Embryonic facial prominence (tissue), 1 donor: ENCODE measurements around the gene MRPS7.
"Not testable (repeated sequence)": the region's sequence is repeated elsewhere in the genome, so short reads cannot be mapped to it uniquely, and the experiment has no call there.

Experiments
- DNase-seq: peaks from one replicate; pipeline ENCODE4 v3.0.0-alpha.2; 2016; ENCODE audit errors: extremely low spot score

Gene MRPS7

DNA sequence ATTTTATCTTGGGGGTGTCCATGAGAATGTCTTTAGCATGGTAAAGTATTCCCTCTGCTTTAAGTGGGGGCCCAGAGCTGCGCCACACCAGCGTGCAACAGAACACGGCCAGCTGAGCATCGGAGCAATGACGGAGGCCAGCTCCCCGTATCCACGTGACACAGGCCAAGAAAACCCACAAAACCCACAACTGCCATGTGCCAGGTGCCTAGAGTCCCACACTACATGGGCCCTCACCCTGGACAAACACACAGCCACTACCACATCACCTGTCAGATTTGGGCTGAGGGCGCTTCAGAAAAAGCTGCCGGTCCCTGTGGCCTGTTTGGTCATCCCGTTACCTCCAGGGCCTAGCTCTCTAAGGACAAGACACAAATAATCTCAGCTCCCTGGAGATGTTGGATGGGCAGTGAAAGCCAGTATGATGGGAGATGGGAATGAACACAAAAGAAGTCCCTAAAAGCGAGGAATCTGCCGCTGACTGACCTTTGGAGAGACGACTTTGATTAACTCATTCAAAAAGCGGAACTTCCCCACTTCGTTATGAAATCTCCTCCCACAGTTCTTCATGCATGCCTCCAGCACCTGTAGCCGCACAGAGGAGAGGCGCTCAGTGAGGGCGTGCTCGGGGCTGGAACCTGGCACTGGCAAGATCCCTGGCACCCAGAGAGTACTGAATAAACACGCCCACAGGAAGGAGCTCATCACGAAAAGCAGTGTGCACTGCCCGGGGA lies 17.4 kb upstream of the MRPS7 start:
- DNase-seq: no peak

DNA sequence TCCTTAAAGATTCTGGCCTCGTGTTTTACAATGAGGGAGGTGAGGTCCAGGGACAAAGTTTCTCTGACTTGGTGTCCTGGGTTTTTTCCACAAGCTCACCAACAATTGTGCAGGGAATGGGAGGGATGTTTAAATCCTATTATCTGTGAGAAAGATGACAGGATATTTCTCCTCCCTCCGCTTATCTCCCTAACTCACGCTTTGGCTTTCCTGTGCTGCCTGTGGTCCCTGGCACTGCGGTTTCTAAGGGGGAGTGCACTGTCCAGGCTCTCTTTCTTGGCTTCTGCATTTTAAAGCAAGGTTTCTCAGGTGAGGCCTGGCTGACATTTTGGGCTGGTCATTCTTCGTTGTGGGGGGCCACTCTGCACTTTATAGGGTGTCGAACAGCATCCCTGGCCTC lies 16.7 kb upstream of the MRPS7 start:
- DNase-seq: no peak

DNA sequence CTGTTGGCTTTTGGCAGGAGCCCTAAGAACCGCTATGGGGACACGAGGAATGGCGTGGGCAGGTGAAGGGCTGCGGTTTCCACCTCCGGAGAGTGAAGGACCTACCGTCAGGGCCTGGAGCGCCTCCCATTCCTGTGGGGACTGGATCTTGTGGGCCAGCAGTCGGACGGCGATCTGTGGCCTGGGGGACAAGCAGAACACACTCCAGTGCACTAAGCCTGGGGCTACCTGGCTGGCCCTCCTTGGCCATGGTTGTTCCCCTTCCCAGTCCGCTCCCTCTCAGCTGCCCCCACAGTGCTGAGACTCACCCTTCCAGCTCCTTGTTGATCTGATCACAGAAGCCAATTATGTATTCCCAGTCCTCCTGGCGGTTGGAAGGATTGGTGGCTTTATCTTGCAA lies 15.3 kb upstream of the MRPS7 start:
- DNase-seq: no peak

DNA sequence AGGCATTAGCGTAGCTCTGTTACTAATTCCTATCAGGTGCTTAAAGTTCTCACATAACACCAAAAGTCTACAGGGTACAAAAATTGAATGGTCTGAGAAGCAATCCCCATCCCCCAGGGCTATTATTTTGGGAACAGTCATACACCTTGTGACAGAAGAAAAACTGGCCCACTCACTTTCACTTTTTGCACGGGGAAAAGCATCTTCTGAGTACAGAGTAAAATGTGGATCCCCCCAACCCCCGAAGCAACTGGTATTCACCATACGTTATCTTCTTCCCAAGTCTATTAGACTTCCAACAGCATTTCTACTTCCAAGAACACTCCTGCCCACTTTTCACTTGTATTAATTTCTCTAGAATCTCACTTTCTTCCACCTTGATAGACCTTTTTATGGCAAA lies 12.1 kb upstream of the MRPS7 start:
- DNase-seq: no peak

DNA sequence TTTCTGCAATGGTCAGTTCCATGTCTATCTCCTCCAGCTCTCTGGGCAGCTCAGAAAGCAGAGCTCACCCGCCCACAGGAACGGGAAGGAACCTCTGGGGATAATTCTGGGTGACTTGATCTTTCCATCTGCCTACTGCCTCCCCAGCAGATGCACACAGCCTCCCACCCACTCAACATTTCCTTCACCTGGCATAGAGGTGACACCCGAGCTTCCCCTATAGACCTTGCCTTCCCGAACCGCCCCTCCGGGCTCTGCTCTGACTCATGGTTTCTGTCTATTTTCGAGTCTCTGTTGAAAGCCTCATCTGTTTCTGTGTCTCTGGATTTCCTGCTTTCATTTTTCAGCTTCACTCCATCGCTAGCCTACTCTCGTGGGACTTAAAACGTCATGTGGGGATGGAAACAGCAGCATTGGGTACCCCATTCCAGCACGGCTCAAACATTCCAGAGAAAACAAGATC lies 11.6 kb upstream of the MRPS7 start:
- DNase-seq: no peak

DNA sequence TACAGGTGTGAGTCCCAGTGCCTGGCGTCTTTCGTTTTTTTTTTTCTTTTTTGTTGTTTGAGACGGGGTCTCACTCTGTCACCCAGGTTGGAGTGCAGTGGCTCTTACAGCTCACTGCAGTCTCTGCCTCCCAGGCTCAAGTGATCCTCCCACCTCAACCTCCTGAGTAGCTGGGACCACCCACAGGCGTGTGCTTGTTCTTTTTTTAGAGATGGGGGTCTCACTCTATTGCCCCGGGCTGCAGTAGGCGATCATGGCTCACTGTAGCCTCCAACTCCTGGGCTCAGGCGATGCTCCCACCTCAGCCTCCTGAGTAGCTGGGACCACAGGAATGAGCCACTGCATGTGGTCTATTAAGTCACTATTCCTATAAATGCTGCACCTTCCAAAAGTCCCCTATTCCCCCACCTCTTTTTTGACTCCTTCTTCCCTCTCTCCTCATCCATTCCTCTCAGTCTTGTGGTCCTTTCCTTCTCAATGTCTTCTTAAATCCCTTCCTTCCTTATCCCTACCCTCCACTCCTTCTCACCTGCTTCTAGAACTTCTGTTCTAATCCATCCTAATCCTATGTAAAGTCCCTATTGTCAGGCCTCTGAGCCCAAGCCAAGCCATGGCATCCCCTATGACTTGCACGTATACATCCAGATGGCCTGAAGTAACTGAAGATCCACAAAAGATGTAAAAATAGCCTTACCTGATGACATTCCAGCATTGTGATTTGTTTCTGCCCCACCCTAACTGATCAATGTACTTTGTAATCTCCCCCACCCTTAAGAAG lies 9.5 kb upstream of the MRPS7 start:
- no peak for DNase-seq

DNA sequence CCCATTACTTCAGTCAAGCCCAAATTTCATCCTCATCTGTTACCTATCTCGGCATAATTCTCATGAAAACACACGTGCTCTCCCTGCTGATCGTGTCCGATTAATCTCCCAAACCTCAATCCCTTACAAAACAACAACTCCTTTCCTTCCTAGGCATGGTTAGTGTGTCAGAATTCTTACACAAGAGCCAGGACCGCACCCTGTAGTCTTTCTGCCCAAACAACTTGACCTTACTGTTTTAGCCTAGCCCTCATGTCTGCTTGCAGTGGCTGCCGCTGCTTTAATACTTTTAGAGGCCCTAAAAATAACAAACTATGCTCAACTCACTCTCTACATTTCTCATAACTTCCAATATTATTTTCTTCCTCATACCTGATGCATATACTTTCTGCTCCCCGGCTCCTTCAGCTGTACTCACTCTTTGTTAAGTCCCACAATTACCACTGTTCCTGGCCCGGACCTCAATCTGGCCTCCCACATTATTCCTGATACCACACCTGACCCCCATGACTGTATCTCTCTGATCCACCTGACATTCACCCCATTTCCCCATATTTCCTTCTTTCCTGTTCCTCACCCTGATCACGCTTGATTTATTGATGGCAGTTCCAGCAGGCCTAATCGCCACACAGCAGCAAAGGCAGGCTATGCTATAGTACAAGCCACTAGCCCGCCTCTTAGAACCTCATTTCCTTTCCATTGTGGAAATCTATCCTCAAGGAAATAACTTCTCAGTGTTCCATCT lies 5.6 kb upstream of the MRPS7 start:
- DNase-seq: not testable (repeated sequence)

DNA sequence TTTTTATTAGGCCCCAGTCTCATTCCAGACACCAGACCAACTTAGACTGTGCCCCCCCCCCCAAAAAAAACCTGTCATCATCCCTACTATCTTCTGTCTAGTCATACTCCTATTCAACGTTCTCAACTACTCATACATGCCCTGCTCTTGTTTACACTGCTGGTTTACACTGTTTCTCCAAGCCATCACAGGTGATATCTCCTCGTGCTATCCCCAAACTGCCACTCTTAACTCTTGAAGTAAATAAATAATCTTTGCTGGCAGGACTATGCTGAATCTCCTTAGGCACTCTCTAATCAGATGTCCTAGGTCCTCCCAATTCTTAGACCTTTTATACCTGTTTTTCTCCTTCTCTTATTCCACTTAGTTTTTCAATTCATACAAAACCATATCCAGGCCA lies 4.5 kb upstream of the MRPS7 start:
- DNase-seq: not testable (repeated sequence)

DNA sequence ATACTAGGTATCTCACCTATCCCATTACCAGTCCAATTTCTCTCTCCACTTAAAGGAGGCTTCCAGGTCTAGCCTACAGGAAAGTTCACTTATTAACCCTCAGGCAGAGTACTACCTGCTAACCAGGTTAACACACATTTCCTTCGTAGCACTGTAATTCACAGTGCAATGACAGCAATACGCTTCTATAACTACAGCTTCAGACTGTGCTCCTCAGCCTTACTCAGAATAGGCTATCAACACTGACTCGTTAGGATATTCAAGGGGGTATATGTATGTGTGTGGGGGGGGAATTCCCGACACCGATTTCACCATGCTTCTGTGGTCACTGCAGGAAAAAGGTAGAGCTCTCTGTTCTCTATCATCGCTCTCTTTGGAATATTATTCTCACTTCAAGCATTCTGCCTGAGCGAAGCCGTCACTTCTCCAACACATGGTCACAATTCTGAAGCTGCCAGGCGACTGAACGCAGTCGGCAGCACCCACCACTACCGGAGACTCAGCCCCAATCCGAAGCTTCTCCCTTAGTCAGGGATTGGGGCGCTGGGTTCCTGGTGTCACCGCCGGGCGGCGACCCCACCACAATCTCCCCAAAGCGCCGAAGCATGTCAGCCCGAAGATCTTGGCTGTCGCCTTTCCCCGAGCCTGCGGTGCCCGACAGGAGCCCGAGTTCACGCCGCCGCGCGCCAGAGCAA lies 891 bp upstream of the MRPS7 start:
- DNase-seq: no peak

DNA sequence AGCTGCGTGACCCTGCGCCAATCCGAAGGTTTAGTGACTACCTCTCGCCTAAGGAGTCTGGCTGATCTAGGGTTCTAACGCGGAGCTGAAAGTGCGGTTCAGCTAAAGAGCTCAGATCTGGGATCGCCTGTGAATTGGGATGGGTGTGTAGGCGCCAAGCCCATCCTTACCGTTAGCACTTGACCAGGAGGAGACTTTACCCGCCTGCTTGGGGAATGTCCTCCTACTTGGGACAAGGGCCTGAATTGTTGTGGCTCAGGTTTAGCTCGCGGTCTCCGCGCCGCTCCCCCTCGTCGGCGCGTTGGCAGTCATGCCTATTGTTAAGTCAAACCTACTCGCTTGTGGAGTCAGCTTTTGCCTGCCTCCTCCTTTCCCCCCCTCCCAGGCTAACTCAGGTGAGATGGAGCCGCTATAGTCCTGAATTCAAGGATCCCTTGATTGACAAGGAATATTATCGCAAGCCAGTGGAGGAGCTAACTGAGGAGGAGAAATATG lies 480 bp downstream of the MRPS7 start:
- DNase-seq: no peak

DNA sequence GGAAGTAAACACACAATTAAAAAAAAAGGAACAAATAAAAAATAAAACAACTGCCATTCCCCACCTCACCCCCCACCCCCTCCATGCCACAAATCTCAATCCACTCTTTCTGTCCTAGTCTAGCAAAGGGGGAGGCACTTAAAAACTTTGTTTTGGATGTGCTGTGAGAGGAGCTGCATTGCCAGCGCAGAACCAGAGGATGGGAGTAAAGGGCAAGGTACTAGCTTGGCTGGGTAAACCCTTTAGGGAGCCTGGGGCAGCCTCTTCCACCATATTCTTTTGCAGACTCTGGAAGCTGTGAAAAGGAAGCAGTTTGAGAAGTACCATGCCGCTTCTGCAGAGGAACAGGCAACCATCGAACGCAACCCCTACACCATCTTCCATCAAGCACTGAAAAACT lies 1.4 kb downstream of the MRPS7 start:
- DNase-seq: no peak

DNA sequence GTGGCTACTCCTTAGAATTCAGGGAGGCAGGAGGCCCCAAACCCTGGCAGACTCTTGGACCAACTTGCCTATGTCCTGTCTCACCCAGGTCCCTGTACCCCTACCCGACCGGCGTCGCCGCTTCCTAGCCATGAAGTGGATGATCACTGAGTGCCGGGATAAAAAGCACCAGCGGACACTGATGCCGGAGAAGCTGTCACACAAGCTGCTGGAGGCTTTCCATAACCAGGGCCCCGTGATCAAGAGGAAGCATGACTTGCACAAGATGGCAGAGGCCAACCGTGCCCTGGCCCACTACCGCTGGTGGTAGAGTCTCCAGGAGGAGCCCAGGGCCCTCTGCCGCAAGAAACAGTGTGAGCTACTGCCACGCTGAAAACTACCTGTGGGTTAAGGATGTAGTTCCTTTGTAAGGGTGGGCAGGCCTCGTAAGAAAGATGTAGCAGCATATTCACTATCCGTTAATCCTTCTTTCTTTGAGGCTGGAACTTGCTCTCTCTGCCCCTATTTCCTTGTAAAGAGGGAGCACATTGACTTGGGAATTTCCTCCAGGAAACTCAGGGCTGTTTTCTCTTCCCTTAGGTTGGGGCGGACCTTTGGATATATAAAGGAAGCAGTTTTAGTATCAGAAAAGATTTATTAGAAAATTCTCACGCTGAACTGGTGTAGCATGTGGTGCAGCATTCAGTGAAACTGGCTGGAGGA lies 4.1 kb downstream of the MRPS7 start:
- DNase-seq: no peak

DNA sequence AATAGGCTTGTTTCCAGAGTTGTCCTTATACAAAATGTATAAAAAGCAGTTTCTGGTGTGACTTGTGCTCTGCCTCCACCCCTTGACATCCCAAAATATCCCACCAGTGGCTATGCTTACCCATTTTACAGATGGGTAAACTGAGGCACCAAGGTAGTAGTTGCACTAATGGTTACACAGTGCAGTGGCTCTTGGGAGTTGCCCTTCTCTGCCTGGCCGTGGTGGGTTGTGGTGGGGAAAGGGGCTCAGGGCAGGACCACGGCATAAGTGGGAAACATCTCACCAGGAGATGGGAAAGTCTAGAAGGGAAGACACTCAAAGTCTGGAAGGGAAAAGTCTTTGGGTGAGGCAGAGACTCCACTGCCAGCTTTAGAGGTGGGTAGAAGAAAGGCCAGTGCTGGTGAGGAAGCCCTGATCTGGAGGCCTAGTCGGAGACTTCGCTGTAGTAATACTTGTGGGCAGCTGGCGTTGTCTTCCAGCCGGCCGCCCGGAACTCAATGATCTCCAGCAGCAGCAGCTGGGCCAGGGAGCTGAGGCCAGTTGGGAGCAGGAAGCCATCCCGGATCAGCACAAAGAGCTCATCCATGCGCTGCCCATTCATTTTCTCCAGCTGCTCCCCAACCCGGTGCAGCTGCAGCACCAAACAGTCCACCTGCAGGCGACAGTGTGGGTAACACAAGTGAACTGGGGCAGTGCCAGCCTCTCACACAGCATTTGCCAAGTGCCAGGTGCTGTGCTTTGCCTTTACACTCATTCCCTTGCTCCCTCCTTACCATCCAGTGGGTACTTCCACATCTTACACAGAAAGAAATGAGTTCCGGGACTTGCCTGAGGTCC lies 4.9 kb downstream of the MRPS7 start:
- no peak for DNase-seq

DNA sequence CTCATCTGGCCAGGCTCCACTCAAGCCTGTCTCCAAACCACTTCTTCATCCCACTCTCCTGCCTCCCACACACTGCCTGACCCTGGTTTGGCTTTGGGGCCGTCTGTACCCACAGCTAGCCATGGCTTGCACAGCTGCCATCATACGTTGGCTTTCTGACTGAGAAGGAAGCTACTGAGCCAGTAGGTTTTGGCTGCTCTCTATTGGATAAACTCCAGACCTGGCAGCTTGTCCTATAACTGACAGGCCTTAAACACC lies 5.4 kb downstream of the MRPS7 start:
- no peak for DNase-seq

DNA sequence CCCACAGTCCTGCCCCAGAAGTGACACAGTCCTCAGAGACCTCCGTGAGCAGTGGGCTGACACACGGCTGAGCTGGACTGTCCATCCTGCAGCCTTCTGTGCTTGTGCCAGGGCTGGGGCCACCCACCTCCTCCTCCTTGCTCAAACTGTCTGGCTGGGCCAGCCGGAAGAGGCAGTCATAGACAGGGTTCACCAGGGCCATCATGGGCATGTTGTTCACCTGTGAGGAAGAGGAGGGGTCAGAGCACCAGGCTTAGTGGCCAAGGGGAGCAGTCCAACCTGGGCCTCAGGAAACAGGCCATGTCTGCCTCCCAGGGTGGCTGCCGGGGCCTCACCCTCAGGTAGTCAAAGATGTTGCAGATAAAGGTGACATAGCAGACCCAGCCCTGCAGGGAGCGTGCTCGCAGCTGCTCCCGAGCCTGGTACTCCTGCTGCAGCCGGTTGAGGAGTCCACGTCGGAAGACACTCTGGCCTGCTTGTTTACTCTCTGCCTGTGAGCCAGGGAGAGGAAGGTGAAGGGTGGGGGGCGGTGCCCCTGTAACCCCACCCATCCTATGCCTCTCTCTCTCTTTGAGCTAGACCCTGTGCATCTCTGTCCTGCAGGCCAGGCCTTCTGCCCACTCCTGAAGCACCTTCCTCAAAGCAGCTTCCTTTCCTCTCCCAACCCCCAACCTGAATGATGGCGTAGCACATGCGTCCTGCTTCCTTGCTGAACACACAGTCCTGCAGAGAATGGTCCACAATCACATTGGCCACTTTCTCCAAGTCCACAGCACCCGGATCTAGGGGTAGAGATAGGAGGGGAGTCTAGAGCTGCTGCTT lies 5.9 kb downstream of the MRPS7 start:
- no peak for DNase-seq

DNA sequence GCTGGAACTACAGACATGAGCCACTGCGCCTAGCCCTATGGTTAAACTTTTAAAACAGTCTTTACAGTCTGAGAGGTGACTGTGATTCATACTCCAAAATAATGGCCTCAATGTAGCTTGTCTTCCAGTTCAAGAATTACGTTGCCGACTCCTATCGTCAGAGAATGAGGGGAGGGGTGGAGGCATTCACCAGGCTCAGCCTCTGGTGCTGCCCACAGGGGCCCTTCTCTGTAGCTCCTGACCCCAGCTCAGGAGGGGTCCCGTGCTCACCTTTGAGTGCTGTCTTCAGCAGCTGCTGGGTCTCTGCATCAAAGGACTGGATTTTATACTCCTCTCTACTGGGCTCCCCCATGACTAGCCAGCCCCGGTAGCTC lies 8.2 kb downstream of the MRPS7 start:
- DNase-seq: no peak

DNA sequence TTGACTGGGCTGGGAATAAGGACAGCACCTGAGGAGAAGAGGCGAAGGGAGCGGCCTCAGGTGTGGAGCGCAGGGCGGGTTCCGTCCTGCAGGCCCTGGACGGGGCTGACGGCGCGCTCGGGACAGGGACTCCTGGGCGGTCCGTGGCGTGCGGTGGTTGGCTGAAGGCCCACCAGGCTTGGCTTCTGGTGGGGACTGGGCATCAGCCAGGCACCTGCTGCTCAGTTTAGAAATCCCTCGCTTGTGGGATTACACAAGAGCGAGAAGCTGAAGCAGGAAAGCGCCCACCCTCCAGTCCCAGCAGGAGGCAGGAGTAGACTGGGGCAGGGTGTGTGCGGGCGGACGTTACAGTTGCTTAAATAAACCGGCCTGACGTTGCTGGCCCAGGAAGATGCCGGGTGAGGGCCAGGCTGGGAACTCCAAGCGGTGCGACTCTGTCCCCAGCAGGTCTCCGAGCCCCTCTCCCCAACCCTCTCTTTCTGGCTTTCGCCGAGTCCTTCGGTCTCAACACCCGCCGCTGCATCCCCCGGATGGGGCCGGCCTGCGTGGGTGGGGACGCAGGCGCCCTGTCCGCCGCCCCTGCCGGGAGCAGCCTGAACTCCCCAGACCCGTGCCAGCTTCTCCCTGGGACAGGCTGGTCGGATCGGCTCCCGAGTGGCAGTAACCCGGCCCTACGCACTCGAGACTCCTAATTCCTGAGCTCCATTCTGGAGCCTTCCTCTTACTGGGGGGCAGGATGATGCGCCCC lies 8.7 kb downstream of the MRPS7 start:
- no peak for DNase-seq

DNA sequence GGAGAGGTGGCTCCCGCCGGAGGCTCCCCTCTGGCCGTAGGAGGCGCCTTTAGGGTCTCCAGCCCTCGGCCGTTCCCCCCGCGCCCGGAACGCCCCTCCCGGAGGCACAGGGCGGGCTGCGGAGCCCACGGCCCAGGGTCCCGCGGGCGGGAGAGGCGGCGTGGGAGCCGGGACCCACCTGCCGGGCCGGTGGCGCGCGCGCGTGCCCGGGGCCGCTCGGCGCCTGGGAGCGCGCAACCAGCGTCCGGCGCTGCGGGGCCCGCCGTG lies 9.2 kb downstream of the MRPS7 start, which contains the start of gene MIF4GD:
TSS of gene MIF4GD (minus strand) at position 266 of the 267 bp plus-strand sequence. CDS start 1,036 bp downstream, outside the sequence.
- DNase-seq: no peak
